Measurements from ENCODE around the gene ZNF792.

- TF ChIP-seq CTCF (IDR thresholded peaks at IDR 0.05) (no peak), EZH2phosphoT487 (IDR thresholded peaks at IDR 0.05) (no peak)
Observed at GRCh38 chr19:35006999-35007365, 43.0 kb upstream of the ZNF792 start.

Data from neural progenitor cell (in vitro differentiated cells).